Colonic mucosa (tissue), 4 donors: ENCODE data around the gene QSER1. TPM values are rescaled to one million over a fixed set of nuclear protein-coding genes. Genes with fewer than 3 reads are reported as not detected.
"Not testable (repeated sequence)": the region's sequence is repeated elsewhere in the genome, so short reads cannot be mapped to it uniquely, and the experiment has no call there.

Experiments used
- DNase-seq: peaks from one replicate; pipeline ENCODE4 v3.0.0-alpha.2; 2020
- H3K27ac ChIP-seq: fragments of 200-600 bp; one replicate; pipeline ENCODE4 v1.8.0; 2021
- H3K27me3 ChIP-seq: fragments of 200-600 bp; one replicate; pipeline ENCODE4 v1.8.0; 2021
- H3K36me3 ChIP-seq: fragments of 200-600 bp; one replicate; pipeline ENCODE4 v1.8.0; 2021
- H3K4me1 ChIP-seq: fragments of 200-600 bp; one replicate; pipeline ENCODE4 v1.8.0; 2021; ENCODE audit warnings: mild to moderate bottlenecking
- H3K4me3 ChIP-seq: fragments of 200-600 bp; one replicate; pipeline ENCODE4 v1.8.0; 2021
- H3K9ac ChIP-seq, 2 donors: one replicate each; pipeline ENCODE4 v1.7.0; 2013; ENCODE audit warnings: control low read depth in 2 of 2, low read depth in 2 of 2, low read length in 2 of 2
- H3K9me3 ChIP-seq: fragments of 200-600 bp; one replicate; pipeline ENCODE4 v1.8.0; 2021
- CTCF ChIP-seq: fragments of 200-600 bp; IDR thresholded peaks from one replicate; pipeline ENCODE4 v1.8.0; 2022; ENCODE audit warnings: antibody characterized with exemption, mild to moderate bottlenecking
- intact Hi-C: fragments of 100-400 bp; cut with DNase I; formaldehyde crosslinking; loops from one replicate; pipeline ENCODE4 v1.14.1; 2022
- total RNA-seq, 2 donors: library from RNA; stranded (reverse); fragmentation: NEBNext Ultra II Directional in 1 of 2; extraction: Animal tissue kit (Norgen Biotek cat#: 25700) in 1 of 2; gene quantifications; one replicate each; pipeline ENCODE4 v1.2.1, GENCODE V29; 2021
- donor health status: healthy.
- donor health status: DM: no; HTN: no; CAD: no.
- donor health status: DM: no; HTN: no; CAD: no.

Gene QSER1
- total RNA-seq, 2 donors from 2014 or later = 25.3 to 25.9 TPM

- no peak for DNase-seq
- Histone ChIP-seq H3K27ac (no peak overlapping the region), H3K4me3 (no peak overlapping the region), H3K9ac (no peak overlapping the region), H3K36me3 (no peaks in the 10 kb centered on the region), H3K27me3 (no peaks in the 10 kb centered on the region), H3K4me1 (no peaks in the 10 kb centered on the region), H3K9me3 (no peaks in the 10 kb centered on the region)
- intact Hi-C loops = loop anchor here (2.0 kb wide), 1 partner anchor 103 kb away; no protein-coding TSS in a partner anchor
- no peak for TF ChIP-seq CTCF
Measured at GRCh38 chr11:32962016-32962415, 69.4 kb downstream of the QSER1 start.

- H3K9ac ChIP-seq = no peak overlapping the region
- H3K27ac ChIP-seq = no peak overlapping the region
- intact Hi-C loops = loop anchor here (2.0 kb wide), 1 partner anchor 101 kb away; no protein-coding TSS in a partner anchor
- no peaks in the 10 kb centered on the region for H3K4me1 ChIP-seq
- no peaks in the 10 kb centered on the region for H3K27me3 ChIP-seq
- no peaks in the 10 kb centered on the region for H3K36me3 ChIP-seq
- no peak for DNase-seq
- no peaks in the 10 kb centered on the region for H3K9me3 ChIP-seq
- TF ChIP-seq CTCF = no peak
- no peak overlapping the region for H3K4me3 ChIP-seq
Measured at GRCh38 chr11:32963721-32964120, 71.1 kb downstream of the QSER1 start.

- no peak overlapping the region for H3K4me3 ChIP-seq
- no peaks in the 10 kb centered on the region for H3K9me3 ChIP-seq
- H3K27ac ChIP-seq = no peak overlapping the region
- H3K9ac ChIP-seq = no peak overlapping the region
- no peaks in the 10 kb centered on the region for H3K27me3 ChIP-seq
- H3K36me3 ChIP-seq = no peaks in the 10 kb centered on the region
- no peaks in the 10 kb centered on the region for H3K4me1 ChIP-seq
- no peak for DNase-seq
- intact Hi-C loops = no loop called here
- no peak for TF ChIP-seq CTCF
Measured at GRCh38 chr11:32968541-32968940, 75.9 kb downstream of the QSER1 start.

- H3K36me3 ChIP-seq, H3K9ac ChIP-seq, DNase-seq, intact Hi-C loops, H3K4me3 ChIP-seq, H3K27ac ChIP-seq, H3K9me3 ChIP-seq, H3K27me3 ChIP-seq, H3K4me1 ChIP-seq: not testable (repeated sequence)
Measured at GRCh38 chr11:32972233-32972632, 79.6 kb downstream of the QSER1 start.

- H3K9me3 ChIP-seq = no peaks in the 10 kb centered on the region
- H3K27me3 ChIP-seq = no peaks in the 10 kb centered on the region
- no peak for TF ChIP-seq CTCF
- no peaks in the 10 kb centered on the region for H3K36me3 ChIP-seq
- H3K27ac ChIP-seq = no peak overlapping the region
- intact Hi-C loops = no loop called here
- H3K4me3 ChIP-seq = no peak overlapping the region
- H3K9ac ChIP-seq = no peak overlapping the region
- no peaks in the 10 kb centered on the region for H3K4me1 ChIP-seq
- DNase-seq = no peak
Measured at GRCh38 chr11:32972781-32973180, 80.2 kb downstream of the QSER1 start.

- no peaks in the 10 kb centered on the region for H3K9me3 ChIP-seq
- DNase-seq = no peak
- no peak overlapping the region for H3K4me3 ChIP-seq
- intact Hi-C loops = no loop called here
- no peak overlapping the region for H3K27ac ChIP-seq
- no peaks in the 10 kb centered on the region for H3K27me3 ChIP-seq
- H3K9ac ChIP-seq = no peak overlapping the region
- H3K4me1 ChIP-seq = peaks cover under 1% of the 10 kb centered on the region
- TF ChIP-seq CTCF = no peak
- no peaks in the 10 kb centered on the region for H3K36me3 ChIP-seq
Measured at GRCh38 chr11:32982626-32983025, 90.0 kb downstream of the QSER1 start.
